Activated CD8-positive, alpha-beta memory T cell treated with anti-CD3 and anti-CD28 coated beads, Interleukin-2, amount 50 U/mL, for 24 hours (primary cell): ENCODE data around the gene VIPR2.
"Not testable (repeated sequence)": the region's sequence is repeated elsewhere in the genome, so short reads cannot be mapped to it uniquely, and the experiment has no call there.

ENCODE experiments used
- DNase-seq: peaks from one replicate; pipeline ENCODE4 v3.0.0-alpha.2; 2020; ENCODE audit errors: extremely low read depth

The VIPR2 gene

GRCh38 chr7:159144758-159145489 is at the start of gene VIPR2:
VIPR2 (minus strand) TSS chr7:159144867; CDS start chr7:159144771, 96 bp downstream.
- no peak for DNase-seq

GRCh38 chr7:159193543-159194090 is 49.0 kb upstream of the VIPR2 start:
- no peak for DNase-seq

GRCh38 chr7:159192725-159193453 is 48.2 kb upstream of the VIPR2 start:
- DNase-seq = no peak

- no peak for DNase-seq
These were observed 47.3 kb upstream of the VIPR2 start for GRCh38 chr7:159192013-159192412.

GRCh38 chr7:159191236-159191635 is 46.6 kb upstream of the VIPR2 start:
- DNase-seq = no peak

- no peak for DNase-seq
These were observed 43.3 kb upstream of the VIPR2 start for GRCh38 chr7:159188011-159188410.

GRCh38 chr7:159179241-159179640 is 34.6 kb upstream of the VIPR2 start:
- no peak for DNase-seq

- DNase-seq = no peak
These were observed 32.8 kb upstream of the VIPR2 start for GRCh38 chr7:159177284-159177953.

- no peak for DNase-seq
These were observed 31.1 kb upstream of the VIPR2 start for GRCh38 chr7:159175792-159176191.

- not testable (repeated sequence) for DNase-seq
These were observed 30.4 kb upstream of the VIPR2 start for GRCh38 chr7:159175100-159175499.

GRCh38 chr7:159172400-159172799 is 27.7 kb upstream of the VIPR2 start:
- no peak for DNase-seq

GRCh38 chr7:159169391-159169790 is 24.7 kb upstream of the VIPR2 start:
- DNase-seq = no peak

GRCh38 chr7:159167139-159167538 is 22.5 kb upstream of the VIPR2 start:
- no peak for DNase-seq

GRCh38 chr7:159166530-159166929 is 21.9 kb upstream of the VIPR2 start:
- DNase-seq = no peak

GRCh38 chr7:159165352-159165751 is 20.7 kb upstream of the VIPR2 start:
- DNase-seq = no peak

GRCh38 chr7:159163703-159164301 is 19.1 kb upstream of the VIPR2 start:
- DNase-seq = not testable (repeated sequence)

- DNase-seq = not testable (repeated sequence)
These were observed 17.5 kb upstream of the VIPR2 start for GRCh38 chr7:159162050-159162626.

GRCh38 chr7:159160450-159160849 is 15.8 kb upstream of the VIPR2 start:
- DNase-seq = no peak

- no peak for DNase-seq
These were observed 15.1 kb upstream of the VIPR2 start for GRCh38 chr7:159159731-159160130.

GRCh38 chr7:159158888-159159405 is 14.3 kb upstream of the VIPR2 start:
- DNase-seq = no peak

GRCh38 chr7:159158125-159158887 is 13.6 kb upstream of the VIPR2 start:
- no peak for DNase-seq
